Skeletal muscle tissue (tissue), 4 donors: Measurements from ENCODE around the gene RDH16. TPM values are rescaled to one million over a fixed set of nuclear protein-coding genes. Genes with fewer than 3 reads are reported as not detected.
"Not testable (repeated sequence)": the region's sequence is repeated elsewhere in the genome, so short reads cannot be mapped to it uniquely, and the experiment has no call there.

Experiments
- H3K27ac ChIP-seq: one replicate; pipeline ENCODE4 v1.7.0; 2013; ENCODE audit warnings: mild to moderate bottlenecking, low read depth, low read length, inconsistent platforms
- H3K27me3 ChIP-seq, 3 donors: one replicate each; pipeline ENCODE4 v1.7.0; 2013; ENCODE audit warnings: low read length in 3 of 3; ENCODE audit not compliant: control insufficient read depth in 3 of 3, insufficient read depth in 3 of 3
- H3K36me3 ChIP-seq, 3 donors: one replicate each; pipeline ENCODE4 v1.7.0; 2013; ENCODE audit warnings: low read length in 3 of 3; ENCODE audit not compliant: control insufficient read depth in 3 of 3, insufficient read depth in 3 of 3
- H3K4me1 ChIP-seq, 3 donors: one replicate each; pipeline ENCODE4 v1.7.0; 2013; ENCODE audit warnings: low read length in 3 of 3, mild to moderate bottlenecking in 3 of 3; ENCODE audit not compliant: control insufficient read depth in 3 of 3, insufficient read depth in 3 of 3
- H3K4me3 ChIP-seq, 3 donors: one replicate each; pipeline ENCODE4 v1.7.0; 2013; ENCODE audit warnings: low read length in 3 of 3
- H3K9ac ChIP-seq, 3 donors: one replicate each; pipeline ENCODE4 v1.7.0; 2013; ENCODE audit warnings: low read length in 3 of 3, mild to moderate bottlenecking in 3 of 3, moderate library complexity in 2 of 3, low read depth in 1 of 3
- H3K9me3 ChIP-seq, 3 donors: one replicate each; pipeline ENCODE4 v1.7.0; 2013; ENCODE audit warnings: low read length in 3 of 3; ENCODE audit not compliant: control insufficient read depth in 3 of 3
- total RNA-seq: library from RNA; depleted of rRNA; stranded (reverse); fragments of >200 nt; gene quantifications from one replicate; pipeline ENCODE4 v1.2.3, GENCODE V29; 2014
- donor health status: Osteomylitis.

Gene RDH16
- total RNA-seq, 1 donor from 2014 or later = 0.52 TPM

DNA sequence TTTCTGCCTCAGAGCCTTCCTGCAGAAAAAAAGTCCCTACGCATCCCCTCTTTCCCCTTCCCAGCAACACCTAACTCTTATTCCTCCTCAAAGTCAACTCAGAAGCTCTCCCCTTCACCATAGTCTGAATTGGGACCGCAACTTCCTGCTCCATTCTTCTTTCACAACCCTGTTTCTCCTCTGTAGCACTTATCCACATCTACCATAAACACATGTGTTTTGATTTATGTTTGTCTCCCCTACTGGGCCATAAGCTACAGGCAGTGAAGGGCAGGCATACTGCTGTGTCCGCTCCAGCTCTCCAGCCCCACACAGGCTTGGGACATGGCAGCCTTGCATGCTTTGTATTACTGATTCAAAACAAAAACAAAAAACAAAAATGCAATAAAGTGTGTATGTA lies 29.1 kb downstream of the RDH16 start:
- H3K27me3 ChIP-seq = no peaks in the 10 kb centered on the region
- no peaks in the 10 kb centered on the region for H3K9me3 ChIP-seq
- no peaks in the 10 kb centered on the region for H3K36me3 ChIP-seq

DNA sequence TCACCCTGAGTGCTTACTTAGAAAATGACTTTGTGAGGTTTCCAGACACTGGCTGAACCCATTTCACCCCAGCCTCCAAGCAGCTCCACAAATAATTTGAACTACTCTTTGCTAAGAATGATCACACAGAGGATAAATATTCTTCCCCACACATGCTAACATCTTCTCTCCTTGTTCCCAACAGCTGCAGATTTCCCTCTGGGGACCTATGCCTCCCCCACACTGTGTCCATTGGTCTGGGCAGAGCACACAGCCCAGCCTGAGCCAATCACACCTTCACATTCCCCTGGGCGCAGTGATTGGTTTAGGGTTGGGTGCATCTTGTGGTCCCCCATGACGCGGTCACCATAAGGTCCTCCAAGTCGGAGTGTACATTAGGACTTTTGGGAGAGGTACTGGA lies 30.1 kb downstream of the RDH16 start:
- Histone ChIP-seq H3K4me3 (no peak overlapping the region), H3K36me3 (no peaks in the 10 kb centered on the region), H3K4me1 (no peaks in the 10 kb centered on the region), H3K9me3 (no peaks in the 10 kb centered on the region), H3K27me3 (no peaks in the 10 kb centered on the region), H3K27ac (no peak overlapping the region), H3K9ac (no peak overlapping the region)

More for the DNA sequence above, 29.1 kb downstream of the RDH16 start:
- Histone ChIP-seq H3K4me3 (no peak overlapping the region), H3K27ac (no peak overlapping the region), H3K4me1 (no peaks in the 10 kb centered on the region), H3K9ac (no peak overlapping the region)

DNA sequence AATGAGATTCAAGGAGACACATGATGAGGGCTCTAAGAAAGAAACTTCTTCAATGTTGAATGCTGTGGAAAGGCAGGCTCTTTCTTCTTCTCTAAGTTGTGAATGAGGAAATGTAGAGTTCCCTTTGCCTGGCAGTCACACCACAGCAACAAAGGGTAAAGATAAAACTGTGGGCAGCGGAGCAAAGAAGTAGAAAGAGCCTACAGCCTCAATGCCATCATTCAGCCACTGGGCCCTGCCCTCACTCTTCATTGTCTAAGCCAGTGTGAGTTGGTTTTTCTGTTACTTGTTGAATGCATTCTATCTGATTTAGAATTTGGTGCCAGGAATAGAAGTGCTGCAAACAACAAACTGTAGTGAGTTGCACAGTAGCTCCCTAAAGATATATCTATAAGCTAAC lies 35.4 kb downstream of the RDH16 start:
- Histone ChIP-seq H3K9me3 (no peaks in the 10 kb centered on the region), H3K9ac (no peak overlapping the region), H3K36me3 (no peaks in the 10 kb centered on the region), H3K27ac (no peak overlapping the region), H3K4me3 (no peak overlapping the region), H3K4me1 (no peaks in the 10 kb centered on the region), H3K27me3 (no peaks in the 10 kb centered on the region)

DNA sequence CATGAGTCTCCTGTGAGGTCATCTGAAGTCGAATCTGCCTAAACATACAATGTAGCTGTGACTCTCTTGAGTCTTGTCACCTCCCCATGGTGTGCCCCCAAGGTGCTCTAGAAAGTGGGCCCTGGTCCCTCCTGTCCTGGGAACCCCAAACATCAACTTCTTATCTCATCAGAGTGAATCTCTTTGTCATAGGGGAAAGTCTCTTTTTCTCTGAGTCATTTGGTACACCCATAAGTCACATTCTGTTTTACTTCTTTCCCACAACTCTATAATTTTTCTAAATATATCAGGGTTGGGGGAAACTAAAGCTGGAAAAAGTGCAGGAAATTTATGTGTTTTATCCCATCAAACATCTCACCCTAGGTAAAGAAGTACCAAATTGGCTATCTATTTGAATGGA lies 36.1 kb downstream of the RDH16 start:
- no peak overlapping the region for H3K9ac ChIP-seq
- H3K4me1 ChIP-seq = no peaks in the 10 kb centered on the region
- no peak overlapping the region for H3K27ac ChIP-seq
- no peaks in the 10 kb centered on the region for H3K9me3 ChIP-seq
- no peak overlapping the region for H3K4me3 ChIP-seq
- H3K36me3 ChIP-seq = no peaks in the 10 kb centered on the region
- no peaks in the 10 kb centered on the region for H3K27me3 ChIP-seq

DNA sequence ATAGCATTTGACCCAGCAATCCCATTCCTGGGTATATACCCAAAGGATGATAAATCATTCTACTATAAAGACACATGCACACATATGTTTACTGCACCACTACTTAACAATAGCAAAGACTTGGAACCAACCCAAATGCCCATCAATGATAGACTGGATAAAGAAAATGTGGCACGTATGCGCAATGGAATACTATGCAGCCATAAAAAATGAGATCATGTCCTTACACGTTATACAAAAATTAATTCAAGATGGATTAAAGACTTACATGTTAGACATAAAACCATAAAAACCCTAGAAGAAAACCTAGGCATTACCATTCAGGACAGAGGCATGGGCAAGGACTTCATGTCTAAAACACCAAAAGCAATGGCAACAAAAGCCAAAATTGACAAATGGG lies 39.3 kb downstream of the RDH16 start:
- not testable (repeated sequence) for H3K4me3 ChIP-seq

DNA sequence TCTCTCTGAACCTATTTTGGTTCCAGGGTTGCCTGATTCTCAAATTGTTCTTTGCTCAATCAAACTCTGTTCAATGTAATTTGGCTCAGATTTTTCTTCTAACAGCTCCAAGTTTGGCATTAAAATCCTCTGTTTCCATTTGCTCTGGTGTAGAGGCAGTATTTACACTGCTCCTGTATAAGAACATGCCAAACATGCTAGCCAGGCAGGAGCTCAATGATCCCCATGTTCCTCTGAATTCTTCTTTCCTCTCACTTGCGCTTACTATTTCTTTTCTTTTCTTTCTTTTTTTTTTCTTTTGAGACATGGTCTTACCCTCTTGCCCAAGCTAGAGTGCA lies 40.4 kb downstream of the RDH16 start:
- Histone ChIP-seq H3K4me3 (no peak overlapping the region), H3K27me3 (no peaks in the 10 kb centered on the region), H3K27ac (no peak overlapping the region), H3K9ac (no peak overlapping the region), H3K4me1 (no peaks in the 10 kb centered on the region), H3K9me3 (no peaks in the 10 kb centered on the region), H3K36me3 (no peaks in the 10 kb centered on the region)

More for the DNA sequence above, 39.3 kb downstream of the RDH16 start:
- H3K36me3 ChIP-seq, H3K27ac ChIP-seq, H3K9ac ChIP-seq, H3K27me3 ChIP-seq, H3K4me1 ChIP-seq, H3K9me3 ChIP-seq: not testable (repeated sequence)

DNA sequence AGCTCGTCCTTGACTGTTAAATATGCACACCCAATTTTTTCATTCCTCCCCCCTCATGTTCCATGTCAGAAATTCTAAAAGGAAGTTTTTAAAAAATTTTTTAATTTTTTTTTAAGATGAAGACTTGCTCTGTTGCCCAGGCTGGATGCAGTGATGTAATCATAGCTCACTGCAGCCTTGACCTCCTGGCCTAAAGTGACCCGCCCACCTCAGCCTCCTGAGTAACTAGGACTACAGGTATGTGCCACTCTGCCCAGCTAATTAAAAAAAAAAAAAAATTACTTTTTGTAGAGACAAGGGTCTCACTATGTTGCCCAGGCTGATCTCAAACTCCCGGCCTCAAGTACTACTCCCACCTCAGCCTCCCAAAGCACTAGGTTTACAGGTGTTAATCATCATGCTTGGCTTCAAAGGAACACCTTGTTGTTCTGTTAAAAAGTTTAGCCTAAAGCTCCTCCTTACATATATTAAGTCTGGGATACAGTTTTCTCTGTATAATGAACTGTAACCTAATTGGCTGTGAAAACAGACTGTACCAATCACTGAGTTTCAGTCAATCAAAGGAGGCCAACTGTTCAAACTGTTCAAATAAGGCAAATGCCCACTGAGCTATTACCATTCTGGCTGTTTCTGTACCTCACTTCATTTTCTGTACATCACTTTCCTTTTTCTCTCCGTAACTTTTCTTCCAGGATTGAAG lies 41.0 kb downstream of the RDH16 start:
- no peaks in the 10 kb centered on the region for H3K36me3 ChIP-seq
- no peak overlapping the region for H3K4me3 ChIP-seq
- no peak overlapping the region for H3K27ac ChIP-seq
- no peak overlapping the region for H3K9ac ChIP-seq
- H3K27me3 ChIP-seq = no peaks in the 10 kb centered on the region
- no peaks in the 10 kb centered on the region for H3K4me1 ChIP-seq
- H3K9me3 ChIP-seq = no peaks in the 10 kb centered on the region

DNA sequence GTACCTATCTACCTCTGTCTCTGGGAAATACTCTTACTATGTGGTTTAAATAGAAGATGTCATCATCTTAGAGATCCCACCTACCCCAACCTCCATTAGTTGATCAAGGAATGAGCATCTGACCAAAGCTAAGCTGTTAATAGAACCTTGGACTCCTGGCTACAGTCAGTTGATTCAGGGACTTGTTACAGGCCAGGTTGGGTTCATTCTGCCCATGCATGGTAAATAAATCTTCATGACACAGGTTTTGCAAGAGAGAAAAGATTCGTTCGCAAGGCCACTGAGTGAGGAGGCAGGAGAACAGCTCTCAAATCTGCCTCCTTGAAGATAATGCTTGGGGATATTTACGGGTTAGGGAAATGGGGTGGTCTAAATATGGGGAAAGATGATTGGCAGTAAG lies 42.7 kb downstream of the RDH16 start:
- Histone ChIP-seq H3K4me1 (no peaks in the 10 kb centered on the region), H3K9ac (no peak overlapping the region), H3K36me3 (no peaks in the 10 kb centered on the region), H3K4me3 (no peak overlapping the region), H3K27ac (no peak overlapping the region), H3K27me3 (no peaks in the 10 kb centered on the region), H3K9me3 (no peaks in the 10 kb centered on the region)

DNA sequence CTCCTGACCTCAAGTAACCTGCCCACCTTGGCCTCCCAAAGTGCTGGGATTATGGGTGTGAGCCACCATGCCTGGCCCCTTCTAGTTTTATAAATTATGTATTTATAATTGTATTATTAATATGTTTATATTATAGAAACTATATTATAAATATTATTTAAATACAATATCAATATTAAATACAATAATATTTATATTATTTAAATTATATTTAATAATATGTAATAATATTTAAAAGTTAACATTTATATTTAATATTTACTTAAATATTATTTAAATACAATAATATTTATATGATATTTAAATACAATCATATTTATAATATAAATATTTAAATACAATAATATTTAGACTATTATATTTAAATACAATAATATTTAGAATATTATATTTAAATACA lies 43.2 kb downstream of the RDH16 start:
- Histone ChIP-seq H3K9me3 (no peaks in the 10 kb centered on the region), H3K9ac (no peak overlapping the region), H3K36me3 (no peaks in the 10 kb centered on the region), H3K27ac (no peak overlapping the region), H3K27me3 (no peaks in the 10 kb centered on the region), H3K4me1 (no peaks in the 10 kb centered on the region), H3K4me3 (no peak overlapping the region)

DNA sequence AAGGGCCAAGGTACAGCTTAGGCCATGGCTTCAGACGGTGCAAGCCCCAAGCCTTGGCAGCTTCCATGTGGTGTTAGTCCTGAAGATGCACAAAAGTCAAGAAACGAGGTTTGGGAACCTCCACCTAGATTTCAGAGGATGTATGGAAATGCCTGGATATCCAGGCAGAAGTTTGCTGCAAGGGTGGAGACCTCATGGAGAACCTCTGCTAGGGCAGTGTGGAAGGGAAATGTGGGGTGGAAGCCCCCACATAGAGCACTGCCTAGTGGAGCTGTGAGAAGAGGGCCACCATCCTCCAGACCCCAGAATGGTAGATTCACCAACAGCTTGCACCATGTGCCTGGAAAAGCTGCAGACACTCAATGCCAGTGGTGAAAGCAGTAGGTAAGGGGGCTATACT lies 48.0 kb downstream of the RDH16 start:
- not testable (repeated sequence) for H3K4me1 ChIP-seq, H3K4me3 ChIP-seq, H3K9me3 ChIP-seq, H3K9ac ChIP-seq, H3K27me3 ChIP-seq, H3K27ac ChIP-seq, H3K36me3 ChIP-seq

DNA sequence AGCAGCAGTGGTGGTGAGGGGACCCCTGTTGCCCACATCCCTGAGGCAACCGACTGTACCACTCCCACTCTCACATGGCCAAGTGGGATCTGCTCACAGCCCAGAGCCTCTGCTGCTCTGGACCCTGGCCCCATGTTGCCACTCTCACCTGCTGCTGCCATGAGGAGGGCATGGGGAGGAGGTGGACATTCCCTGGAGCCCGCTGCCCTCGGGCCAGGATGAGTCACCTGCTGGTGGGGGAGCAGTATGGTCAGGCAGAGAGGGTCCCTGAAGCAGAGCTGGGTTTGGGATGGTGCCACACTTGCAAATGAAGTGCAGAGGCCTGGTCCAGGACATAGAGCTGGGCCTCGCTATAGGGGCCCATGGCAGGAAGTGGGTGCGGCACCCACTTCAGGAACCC lies 49.3 kb downstream of the RDH16 start:
- Histone ChIP-seq H3K9ac (no peak overlapping the region), H3K27ac (no peak overlapping the region), H3K36me3 (no peaks in the 10 kb centered on the region), H3K27me3 (no peaks in the 10 kb centered on the region), H3K4me1 (no peaks in the 10 kb centered on the region), H3K9me3 (peaks cover 0 to 2% (median 0%) of the 10 kb centered on the region in 3 donors), H3K4me3 (no peak overlapping the region)
